SK-N-SH (cell line): Measurements from ENCODE around the gene SNPH. TPM values are rescaled to one million over a fixed set of nuclear protein-coding genes. Genes with fewer than 3 reads are reported as not detected.

Experiments used
- CTCF ChIA-PET: fragments of 300-600, 350-600 bp; formaldehyde crosslinking; extraction: SDS; loops from one replicate; lab custom pipeline; 2021; lab: Yijun Ruan, JAX
- POLR2A ChIA-PET: fragments of 350-600 bp; sonication (Branson Sonifier 250); formaldehyde crosslinking; extraction: SDS; loops from one replicate; lab custom pipeline; 2020; ENCODE audit warnings: antibody characterized with exemption, inconsistent platforms; lab: Yijun Ruan, JAX
- DNase-seq: peaks from one replicate; pipeline ENCODE4 v3.0.0; 2012
- H2AFZ ChIP-seq: fragments of 200-600 bp; sonication (generic); 2 replicates; pipeline ENCODE4 v1.8.1; 2016; ENCODE audit warnings: antibody characterized with exemption, mild to moderate bottlenecking, low read depth
- H3F3A ChIP-seq: fragments of 200-600 bp; sonication (generic); replicated peaks from 2 replicates; pipeline ENCODE3; 2016; ENCODE audit warnings: antibody characterized with exemption, mild to moderate bottlenecking; ENCODE audit not compliant: insufficient read depth
- H3K27ac ChIP-seq, 2 experiments: fragments of 200-500 bp in 1 of 2; fragments of 200-600 bp in 1 of 2; sonication (Bioruptor generic) in 1 of 2; sonication (generic), shearing (Covaris generic) in 1 of 2; 2 replicates each; pipeline versions ENCODE4 v1.5.1 to v1.6.1; 2014 to 2016; ENCODE audit warnings: low read depth in 2 of 2, inconsistent platforms in 1 of 2, low read length in 1 of 2, mild to moderate bottlenecking in 1 of 2, mixed read lengths in 1 of 2
- H3K27me3 ChIP-seq: fragments of 200-600 bp; sonication (generic), shearing (Covaris generic); 2 replicates; pipeline ENCODE4 v1.6.1; 2016; ENCODE audit warnings: mixed run types; ENCODE audit not compliant: insufficient read depth
- H3K36me3 ChIP-seq, 2 experiments: fragments of 200-500 bp in 1 of 2; fragments of 200-600 bp in 1 of 2; sonication (Bioruptor generic) in 1 of 2; sonication (generic) in 1 of 2; replicated peaks in 1 of 2; 2 replicates each; pipeline versions ENCODE3 to v1.5.1; 2014 to 2016; ENCODE audit warnings: low read length in 1 of 2, mild to moderate bottlenecking in 1 of 2; ENCODE audit not compliant: insufficient read depth in 2 of 2, control insufficient read depth in 1 of 2
- H3K4me1 ChIP-seq, 2 experiments: fragments of 200-500 bp in 1 of 2; fragments of 200-600 bp in 1 of 2; sonication (Bioruptor generic) in 1 of 2; sonication (generic), shearing (Covaris generic) in 1 of 2; 2 replicates each; pipeline versions ENCODE4 v1.5.1 to v1.6.1; 2014 to 2016; ENCODE audit warnings: low read depth in 1 of 2, low read length in 1 of 2, mixed run types in 1 of 2; ENCODE audit not compliant: insufficient read depth in 2 of 2, control insufficient read depth in 1 of 2
- H3K4me2 ChIP-seq: fragments of 200-600 bp; sonication (generic), shearing (Covaris generic); 2 replicates; pipeline ENCODE4 v1.6.1; 2017; ENCODE audit warnings: mixed run types
- H3K4me3 ChIP-seq, 2 experiments: fragments of 200-500 bp in 1 of 2; fragments of 200-600 bp in 1 of 2; sonication (Bioruptor generic) in 1 of 2; sonication (generic), shearing (Covaris generic) in 1 of 2; 2 replicates each; pipeline versions ENCODE4 v1.5.1 to v1.8.1; 2014 to 2016; ENCODE audit warnings: low read depth in 2 of 2, inconsistent platforms in 1 of 2, low read length in 1 of 2, mild to moderate bottlenecking in 1 of 2, mixed read lengths in 1 of 2, moderate library complexity in 1 of 2
- H3K79me2 ChIP-seq: fragments of 200-600 bp; sonication (generic); 2 replicates; pipeline ENCODE4 v1.8.1; 2017; ENCODE audit warnings: mild to moderate bottlenecking; ENCODE audit not compliant: insufficient read depth
- H3K9ac ChIP-seq: fragments of 200-600 bp; sonication (generic); 2 replicates; pipeline ENCODE4 v1.6.1; 2017; ENCODE audit warnings: mixed run types
- H3K9me2 ChIP-seq: fragments of 200-600 bp; sonication (generic); 2 replicates; pipeline ENCODE4 v1.6.1; 2017; ENCODE audit warnings: mixed run types
- H3K9me3 ChIP-seq: fragments of 200-600 bp; sonication (generic); 2 replicates; pipeline ENCODE4 v1.6.1; 2017; ENCODE audit warnings: mixed run types, mild to moderate bottlenecking, moderate library complexity
- H4K20me1 ChIP-seq: fragments of 200-600 bp; sonication (generic); 2 replicates; pipeline ENCODE4 v1.6.1; 2017; ENCODE audit warnings: mild to moderate bottlenecking, mixed run types; ENCODE audit not compliant: insufficient read depth
- CHD2 ChIP-seq: fragments of 150-350 bp; IDR thresholded peaks from 2 replicates; pipeline ENCODE4 v1.6.1; 2018; ENCODE audit warnings: low read length; ENCODE audit not compliant: partially characterized antibody
- ELF1 ChIP-seq: IDR thresholded peaks from 2 replicates; pipeline ENCODE4 v1.4.0; 2012
- EP300 ChIP-seq, 2 experiments: IDR thresholded peaks; 2 replicates each; pipeline versions ENCODE4 v1.4.0 to v1.6.1; 2012; ENCODE audit warnings: borderline replicate concordance in 1 of 2, low read depth in 1 of 2, low read length in 1 of 2
- FOXJ3 ChIP-seq: sonication (generic); formaldehyde crosslinking; IDR thresholded peaks from 2 replicates; pipeline ENCODE4 v1.5.1; 2020; ENCODE audit warnings: mild to moderate bottlenecking, missing genetic modification reagents
- GABPA ChIP-seq: IDR thresholded peaks from 2 replicates; pipeline ENCODE4 v1.4.0; 2012; ENCODE audit warnings: low read depth, mild to moderate bottlenecking
- GATA2 ChIP-seq: sonication (generic); formaldehyde crosslinking; IDR thresholded peaks from 2 replicates; pipeline ENCODE4 v1.5.0; 2020; ENCODE audit warnings: mild to moderate bottlenecking, missing genetic modification reagents
- JUND ChIP-seq: IDR thresholded peaks from 2 replicates; pipeline ENCODE4 v1.4.0; 2012
- MEF2A ChIP-seq: IDR thresholded peaks from 2 replicates; pipeline ENCODE4 v1.4.0; 2012; ENCODE audit warnings: low read depth, borderline replicate concordance
- NFIC ChIP-seq: IDR thresholded peaks from 2 replicates; pipeline ENCODE4 v1.4.0; 2012; ENCODE audit warnings: borderline replicate concordance
- POLR2AphosphoS5 ChIP-seq: IDR thresholded peaks from 2 replicates; pipeline ENCODE4 v1.6.1; 2012; ENCODE audit warnings: low read depth, low read length
- RAD21 ChIP-seq: IDR thresholded peaks from 2 replicates; pipeline ENCODE4 v1.6.1; 2012; ENCODE audit warnings: mild to moderate bottlenecking, low read length
- RCOR1 ChIP-seq: fragments of 150-350 bp; IDR thresholded peaks from 2 replicates; pipeline ENCODE4 v1.6.1; 2017; ENCODE audit warnings: antibody characterized with exemption, low read length
- RFX5 ChIP-seq: IDR thresholded peaks from 2 replicates; pipeline ENCODE4 v1.6.1; 2012; ENCODE audit warnings: mild to moderate bottlenecking, improper control_type of control experiment, low read length
- SIN3A ChIP-seq: IDR thresholded peaks from 2 replicates; pipeline ENCODE4 v1.6.1; 2012; ENCODE audit warnings: low read depth, mild to moderate bottlenecking, low read length, moderate library complexity, borderline replicate concordance
- SMC3 ChIP-seq: IDR thresholded peaks from 2 replicates; pipeline ENCODE4 v1.6.1; 2012; ENCODE audit warnings: low read depth, low read length, improper control_type of control experiment
- TEAD4 ChIP-seq: IDR thresholded peaks from 2 replicates; pipeline ENCODE4 v1.4.0; 2012; ENCODE audit warnings: mild to moderate bottlenecking, borderline replicate concordance; ENCODE audit not compliant: insufficient read depth
- WGBS: methylation state at CpG from one replicate; pipeline ENCODE4 v1.1.6; 2017; ENCODE audit warnings: low lambda C conversion rate; 5-methylcytosine and 5-hydroxymethylcytosine counted together
- polyA plus RNA-seq, 3 experiments: library from polyadenylated mRNA; depleted of rRNA; stranded (reverse); fragments of >200 nt; gene quantifications; 2 replicates each; pipeline ENCODE4 v1.2.3, GENCODE V29; 2012
- TF ChIP-seq, protein P1 (sequence below): fragments of 150-350 bp; IDR thresholded peaks from 2 replicates; pipeline ENCODE4 v1.6.1; 2017; ENCODE audit warnings: antibody characterized with exemption, low read length, low read depth, borderline replicate concordance
- TF ChIP-seq, protein P2 (sequence below): IDR thresholded peaks from 2 replicates; pipeline ENCODE4 v1.4.0; 2012; ENCODE audit warnings: low read depth, borderline replicate concordance
- TF ChIP-seq, protein P3 (sequence below): IDR thresholded peaks from 2 replicates; pipeline ENCODE4 v1.6.1; 2012; ENCODE audit warnings: mild to moderate bottlenecking, low read depth, low read length, moderate library complexity
- TF ChIP-seq, protein P4 (sequence below): IDR thresholded peaks from 2 replicates; pipeline ENCODE4 v1.4.0; 2012; ENCODE audit warnings: low read depth

Gene SNPH
- polyA plus RNA-seq, 1 of the 3 experiments (the other 2 are of a cell fraction), result 2.5 TPM

DNA sequence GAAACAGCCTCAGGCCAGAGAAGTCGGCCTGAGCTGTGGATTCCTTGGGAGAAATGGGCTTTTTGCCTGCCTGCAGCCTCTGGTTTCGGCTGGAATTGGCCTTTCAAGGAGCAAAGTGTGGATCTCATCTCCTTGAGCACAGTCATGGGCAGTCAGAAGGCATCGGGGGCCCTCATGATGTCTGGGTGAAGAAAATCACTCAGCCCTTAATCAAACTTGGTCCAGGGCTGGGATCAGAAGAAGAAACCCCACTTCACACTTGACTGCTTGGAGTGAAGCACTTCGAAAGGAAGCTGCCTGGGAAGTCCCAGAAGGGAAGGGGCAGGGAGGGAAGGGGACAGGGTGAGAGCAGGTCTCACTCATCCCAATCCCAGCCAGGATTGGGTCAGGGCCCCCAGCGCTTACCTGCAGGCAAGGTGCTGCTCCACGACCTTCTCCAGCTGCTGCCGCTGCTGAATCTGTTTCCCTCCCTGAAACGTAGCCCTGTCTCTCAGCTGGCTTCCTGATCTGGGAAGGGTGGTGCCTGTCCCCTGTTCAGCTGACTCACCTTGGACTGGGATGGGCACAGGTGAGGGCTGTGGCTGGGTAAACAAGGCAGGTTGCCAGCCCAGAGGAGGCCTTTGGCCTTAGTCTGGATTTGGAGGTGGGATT, 62.7 kb downstream of the SNPH start, which contains the start of gene SDCBP2:
TSS of gene SDCBP2 (minus strand) at position 460 of the 651 bp plus-strand sequence. CDS start 8,723 bp downstream, outside the sequence.
- H3K27ac ChIP-seq, result no peak within 1 kb of the TSS; a peak in 1 of 4 replicates
- POLR2A ChIA-PET, result no interaction called here
- peak within 1 kb of the TSS; percentile 89 for H3K4me2 ChIP-seq
- CTCF ChIA-PET, result interaction anchor here (1.3 to 1.6 kb wide), 3 partner anchors 16 to 138 kb away, joined by 3 to 5 read pairs (median 4); partner anchors contain the start of gene NSFL1C
- H3K79me2 ChIP-seq, result peaks cover 78% of the 10 kb centered on the region
- peaks cover 8% of the 10 kb centered on the region for H3F3A ChIP-seq
- 82% methylated on average over 4 of the region's 8 CpGs for WGBS
- peaks cover 7 to 10% of the 10 kb centered on the region in 2 experiments for H3K36me3 ChIP-seq
- peaks cover 13% of the 10 kb centered on the region; the same call in 1 of the 2 replicates for H4K20me1 ChIP-seq
- no peaks in the 10 kb centered on the region for H3K27me3 ChIP-seq
- no peaks in the 10 kb centered on the region for H3K9me2 ChIP-seq
- no peak within 1 kb of the TSS for H3K9ac ChIP-seq
- TF ChIP-seq GABPA (no peak), POLR2AphosphoS5 (no peak), JUND (no peak), SIN3A (no peak), RAD21 (no peak), FOXJ3 (CRISPR knock-in tag) (no peak), NFIC (no peak), GATA2 (CRISPR knock-in tag) (no peak), EP300 (IDR thresholded peaks at IDR 0.05; ENCODE audit: borderline replicate concordance in 1 of 2, low read depth in 1 of 2, low read length in 1 of 2) (no peak), SMC3 (no peak), RFX5 (no peak)
- TF ChIP-seq, protein P1, sequence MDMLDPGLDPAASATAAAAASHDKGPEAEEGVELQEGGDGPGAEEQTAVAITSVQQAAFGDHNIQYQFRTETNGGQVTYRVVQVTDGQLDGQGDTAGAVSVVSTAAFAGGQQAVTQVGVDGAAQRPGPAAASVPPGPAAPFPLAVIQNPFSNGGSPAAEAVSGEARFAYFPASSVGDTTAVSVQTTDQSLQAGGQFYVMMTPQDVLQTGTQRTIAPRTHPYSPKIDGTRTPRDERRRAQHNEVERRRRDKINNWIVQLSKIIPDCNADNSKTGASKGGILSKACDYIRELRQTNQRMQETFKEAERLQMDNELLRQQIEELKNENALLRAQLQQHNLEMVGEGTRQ, result no peak
- no peak for DNase-seq
- no peak within 1 kb of the TSS for H3K4me3 ChIP-seq
- no peak within 1 kb of the TSS for H2AFZ ChIP-seq
- H3K9me3 ChIP-seq, result no peaks in the 10 kb centered on the region
- H3K4me1 ChIP-seq, result peaks cover 27 to 32% of the 10 kb centered on the region in 2 experiments

DNA sequence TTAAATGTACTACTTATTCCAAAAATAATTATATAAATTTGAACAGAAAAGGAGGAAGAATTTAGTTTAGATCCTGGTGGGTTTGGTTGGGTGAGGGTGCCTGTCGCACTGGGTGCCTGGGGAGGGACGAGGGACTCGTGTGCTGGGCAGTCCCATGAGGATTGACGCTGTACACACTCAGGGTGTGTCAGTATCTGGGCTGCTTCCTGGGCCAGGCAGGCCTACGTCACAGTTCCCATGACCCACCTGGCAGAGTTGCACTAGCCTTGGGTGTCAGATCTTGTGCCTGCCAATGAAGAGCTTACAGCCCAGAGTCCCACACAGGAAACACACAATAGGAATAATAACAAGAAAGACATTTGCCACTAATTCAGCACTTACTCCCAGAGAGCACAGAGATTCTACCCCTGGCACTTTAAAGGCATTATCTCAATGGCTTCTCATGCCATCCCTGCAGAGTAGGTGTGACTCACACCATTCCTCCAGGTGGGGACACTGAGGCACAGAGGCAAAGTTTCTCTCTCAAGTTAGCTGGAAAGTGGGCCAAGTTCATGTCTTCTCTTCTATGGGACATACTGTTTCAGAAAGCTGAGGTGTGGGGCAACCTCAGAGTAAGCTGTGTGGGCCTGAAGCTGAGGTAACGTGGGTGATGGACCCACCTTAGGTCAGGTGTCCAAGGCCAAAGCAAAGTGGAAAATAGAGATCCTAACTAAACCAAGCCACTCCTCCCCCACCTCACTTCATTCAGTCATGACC, 64.2 kb downstream of the SNPH start:
- Histone ChIP-seq H3K27ac (no peak overlapping the region), H3K4me1 (peaks cover 19 to 22% of the 10 kb centered on the region in 2 experiments)
- CTCF ChIA-PET, result interaction anchor here (1.3 to 1.4 kb wide), 2 partner anchors 17 to 108 kb away, joined by 3 to 5 read pairs; no protein-coding TSS in a partner anchor

More for the DNA sequence above, 64.2 kb downstream of the SNPH start:
- WGBS, result 93% methylated on average over 6 of the region's 6 CpGs
- POLR2A ChIA-PET, result interaction anchor here (0.6 kb wide), 1 partner anchor 924 kb away, joined by 3 read pairs; no protein-coding TSS in a partner anchor
- Histone ChIP-seq H3K4me3 (no peak overlapping the region), H3K9me3 (no peaks in the 10 kb centered on the region), H3K9me2 (no peaks in the 10 kb centered on the region), H3F3A (no peaks in the 10 kb centered on the region), H3K79me2 (peaks cover 89% of the 10 kb centered on the region), H3K36me3 (peaks cover 10 to 13% of the 10 kb centered on the region in 2 experiments), H3K9ac (no peak overlapping the region), H3K4me2 (no peak overlapping the region), H3K27me3 (no peaks in the 10 kb centered on the region), H4K20me1 (peaks cover 13% of the 10 kb centered on the region; the same call in 1 of the 2 replicates), H2AFZ (no peak overlapping the region)
- DNase-seq, result peak; percentile 3
- no peak for TF ChIP-seq POLR2AphosphoS5
- TF ChIP-seq MEF2A, result no peak
- TF ChIP-seq JUND, result no peak
- TF ChIP-seq, protein P2, sequence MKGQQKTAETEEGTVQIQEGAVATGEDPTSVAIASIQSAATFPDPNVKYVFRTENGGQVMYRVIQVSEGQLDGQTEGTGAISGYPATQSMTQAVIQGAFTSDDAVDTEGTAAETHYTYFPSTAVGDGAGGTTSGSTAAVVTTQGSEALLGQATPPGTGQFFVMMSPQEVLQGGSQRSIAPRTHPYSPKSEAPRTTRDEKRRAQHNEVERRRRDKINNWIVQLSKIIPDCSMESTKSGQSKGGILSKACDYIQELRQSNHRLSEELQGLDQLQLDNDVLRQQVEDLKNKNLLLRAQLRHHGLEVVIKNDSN, result no peak
- no peak for TF ChIP-seq CHD2
- TF ChIP-seq RAD21, result no peak
- no peak for TF ChIP-seq ELF1
- TF ChIP-seq, protein P3, sequence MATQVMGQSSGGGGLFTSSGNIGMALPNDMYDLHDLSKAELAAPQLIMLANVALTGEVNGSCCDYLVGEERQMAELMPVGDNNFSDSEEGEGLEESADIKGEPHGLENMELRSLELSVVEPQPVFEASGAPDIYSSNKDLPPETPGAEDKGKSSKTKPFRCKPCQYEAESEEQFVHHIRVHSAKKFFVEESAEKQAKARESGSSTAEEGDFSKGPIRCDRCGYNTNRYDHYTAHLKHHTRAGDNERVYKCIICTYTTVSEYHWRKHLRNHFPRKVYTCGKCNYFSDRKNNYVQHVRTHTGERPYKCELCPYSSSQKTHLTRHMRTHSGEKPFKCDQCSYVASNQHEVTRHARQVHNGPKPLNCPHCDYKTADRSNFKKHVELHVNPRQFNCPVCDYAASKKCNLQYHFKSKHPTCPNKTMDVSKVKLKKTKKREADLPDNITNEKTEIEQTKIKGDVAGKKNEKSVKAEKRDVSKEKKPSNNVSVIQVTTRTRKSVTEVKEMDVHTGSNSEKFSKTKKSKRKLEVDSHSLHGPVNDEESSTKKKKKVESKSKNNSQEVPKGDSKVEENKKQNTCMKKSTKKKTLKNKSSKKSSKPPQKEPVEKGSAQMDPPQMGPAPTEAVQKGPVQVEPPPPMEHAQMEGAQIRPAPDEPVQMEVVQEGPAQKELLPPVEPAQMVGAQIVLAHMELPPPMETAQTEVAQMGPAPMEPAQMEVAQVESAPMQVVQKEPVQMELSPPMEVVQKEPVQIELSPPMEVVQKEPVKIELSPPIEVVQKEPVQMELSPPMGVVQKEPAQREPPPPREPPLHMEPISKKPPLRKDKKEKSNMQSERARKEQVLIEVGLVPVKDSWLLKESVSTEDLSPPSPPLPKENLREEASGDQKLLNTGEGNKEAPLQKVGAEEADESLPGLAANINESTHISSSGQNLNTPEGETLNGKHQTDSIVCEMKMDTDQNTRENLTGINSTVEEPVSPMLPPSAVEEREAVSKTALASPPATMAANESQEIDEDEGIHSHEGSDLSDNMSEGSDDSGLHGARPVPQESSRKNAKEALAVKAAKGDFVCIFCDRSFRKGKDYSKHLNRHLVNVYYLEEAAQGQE, result no peak
- no peak for TF ChIP-seq NFIC
- TF ChIP-seq TEAD4, result no peak
- no peak for TF ChIP-seq FOXJ3 (CRISPR knock-in tag)
- TF ChIP-seq RCOR1, result no peak
- TF ChIP-seq SIN3A, result no peak
- TF ChIP-seq RFX5, result no peak
- TF ChIP-seq GABPA, result no peak
- TF ChIP-seq, protein P4, sequence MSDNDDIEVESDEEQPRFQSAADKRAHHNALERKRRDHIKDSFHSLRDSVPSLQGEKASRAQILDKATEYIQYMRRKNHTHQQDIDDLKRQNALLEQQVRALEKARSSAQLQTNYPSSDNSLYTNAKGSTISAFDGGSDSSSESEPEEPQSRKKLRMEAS, result no peak
